ENCODE data around the gene HSDL2.
"Not testable (repeated sequence)": the region's sequence is repeated elsewhere in the genome, so short reads cannot be mapped to it uniquely, and the experiment has no call there.

Gene HSDL2

GRCh38 chr9:112367465-112367864 is 12.4 kb upstream of the HSDL2 start:
- no peak for DNase-seq

- DNase-seq: no peak
These were observed 10.1 kb upstream of the HSDL2 start for GRCh38 chr9:112369817-112370216.

- DNase-seq: no peak
These were observed 8.8 kb upstream of the HSDL2 start for GRCh38 chr9:112371060-112371459.

GRCh38 chr9:112373666-112374065 is 6.2 kb upstream of the HSDL2 start:
- DNase-seq: not testable (repeated sequence)

GRCh38 chr9:112374232-112374631 is 5.7 kb upstream of the HSDL2 start:
- not testable (repeated sequence) for DNase-seq

GRCh38 chr9:112375361-112375760 is 4.5 kb upstream of the HSDL2 start:
- DNase-seq: no peak

GRCh38 chr9:112377087-112377486 is 2.8 kb upstream of the HSDL2 start:
- no peak for DNase-seq

- no peak for DNase-seq
These were observed 2.1 kb upstream of the HSDL2 start for GRCh38 chr9:112377684-112378327.

GRCh38 chr9:112378328-112379176 is 1.4 kb upstream of the HSDL2 start:
- DNase-seq: peak in 1 of 2 experiments; percentile 33

GRCh38 chr9:112379177-112380101 is 469 bp upstream of the HSDL2 start:
- DNase-seq: peak; percentile 95 to 99

GRCh38 chr9:112380825-112381221 is 915 bp downstream of the HSDL2 start:
- no peak for DNase-seq

- DNase-seq: no peak
These were observed 2.2 kb downstream of the HSDL2 start for GRCh38 chr9:112382066-112382465.

- DNase-seq: no peak
These were observed 2.8 kb downstream of the HSDL2 start for GRCh38 chr9:112382501-112383364.

GRCh38 chr9:112384219-112384618 is 4.3 kb downstream of the HSDL2 start:
- no peak for DNase-seq

GRCh38 chr9:112384690-112385089 is 4.8 kb downstream of the HSDL2 start:
- no peak for DNase-seq

GRCh38 chr9:112387115-112387514 is 7.2 kb downstream of the HSDL2 start:
- no peak for DNase-seq

- DNase-seq: not testable (repeated sequence)
These were observed 10.0 kb downstream of the HSDL2 start for GRCh38 chr9:112389897-112390296.

- not testable (repeated sequence) for DNase-seq
These were observed 12.1 kb downstream of the HSDL2 start for GRCh38 chr9:112391936-112392560.

- not testable (repeated sequence) for DNase-seq
These were observed 13.2 kb downstream of the HSDL2 start for GRCh38 chr9:112393146-112393545.

GRCh38 chr9:112396416-112396815 is 16.5 kb downstream of the HSDL2 start:
- no peak for DNase-seq

- no peak for DNase-seq
These were observed 17.0 kb downstream of the HSDL2 start for GRCh38 chr9:112396872-112397271.
